CD4-positive, alpha-beta T cell (primary cell): ENCODE measurements around the gene SP6. TPM values are rescaled to one million over a fixed set of nuclear protein-coding genes. Genes with fewer than 3 reads are reported as not detected.
A peak's percentile ranks its signal among the peaks of the same experiment; 100 is the strongest.

ENCODE experiments used
- ATAC-seq: fragments of 200-7000 bp; cut with Tn5 transposase; one replicate; pipeline ENCODE4 v1.10.0; 2022; ENCODE audit warnings: mild to moderate bottlenecking; ENCODE audit not compliant: poor library complexity
- CTCF ChIA-PET: fragments of 350-600 bp; sonication (Branson Sonifier 250); formaldehyde crosslinking; loops from one replicate; lab custom pipeline; 2021; ENCODE audit warnings: antibody characterized with exemption, inconsistent platforms; lab: Charles Lee
- POLR2A ChIA-PET: fragments of 350-600 bp; sonication (Branson Sonifier 250); formaldehyde crosslinking; loops from one replicate; lab custom pipeline; 2021; ENCODE audit warnings: antibody characterized with exemption, inconsistent platforms; lab: Charles Lee
- DNase-seq, 14 experiments: peaks; one replicate each; pipeline ENCODE4 v3.0.0-alpha.2; 2013 to 2020; ENCODE audit warnings: mixed read lengths in 2 of 14
- H3K27ac ChIP-seq, 2 donors: one replicate each; pipeline versions ENCODE4 v1.5.1 to v1.7.0; 2013; ENCODE audit warnings: low read length in 2 of 2, low read depth in 1 of 2, mild to moderate bottlenecking in 1 of 2
- H3K27me3 ChIP-seq, 2 experiments: 1 replicate in 1 of 2; 2 replicates in 1 of 2; pipeline versions ENCODE4 v1.6.1 to v1.7.0; 2013; ENCODE audit warnings: low read length in 2 of 2, control low read depth in 1 of 2, mild to moderate bottlenecking in 1 of 2, moderate library complexity in 1 of 2; ENCODE audit not compliant: insufficient read depth in 2 of 2, control insufficient read depth in 1 of 2
- H3K36me3 ChIP-seq: one replicate; pipeline ENCODE4 v1.6.1; 2013; ENCODE audit warnings: low read length, control low read depth; ENCODE audit not compliant: insufficient read depth
- H3K4me1 ChIP-seq: one replicate; pipeline ENCODE4 v1.6.1; 2013; ENCODE audit warnings: low read length, control low read depth; ENCODE audit not compliant: insufficient read depth
- H3K4me3 ChIP-seq: one replicate; pipeline ENCODE4 v1.5.1; 2013; ENCODE audit warnings: mild to moderate bottlenecking, low read length, moderate library complexity
- H3K9me3 ChIP-seq, 2 experiments: 1 replicate in 1 of 2; 2 replicates in 1 of 2; pipeline versions ENCODE4 v1.6.1 to v1.7.0; 2013; ENCODE audit warnings: low read length in 2 of 2, mild to moderate bottlenecking in 2 of 2, control low read depth in 1 of 2, moderate library complexity in 1 of 2; ENCODE audit not compliant: control insufficient read depth in 1 of 2, insufficient read depth in 1 of 2
- H3K27ac Mint-ChIP-seq: one replicate; pipeline ENCODE4 v1.8.0; 2020; ENCODE audit warnings: mixed read lengths
- H3K27me3 Mint-ChIP-seq: one replicate; pipeline ENCODE4 v1.8.0; 2021; ENCODE audit warnings: mixed read lengths
- H3K36me3 Mint-ChIP-seq: one replicate; pipeline ENCODE4 v1.8.0; 2021; ENCODE audit warnings: low read depth, mixed read lengths
- H3K4me1 Mint-ChIP-seq: one replicate; pipeline ENCODE4 v1.8.0; 2021; ENCODE audit warnings: low read depth, mixed read lengths
- H3K4me3 Mint-ChIP-seq: one replicate; pipeline ENCODE4 v1.8.0; 2020; ENCODE audit warnings: mild to moderate bottlenecking, mixed read lengths
- H3K9me3 Mint-ChIP-seq: one replicate; pipeline ENCODE4 v1.8.0; 2020; ENCODE audit warnings: mixed read lengths
- intact Hi-C, 2 experiments: fragments of 100-400 bp; cut with DNase I in 1 of 2; cut with micrococcal nuclease in 1 of 2; formaldehyde crosslinking; loops; one replicate each; pipeline versions ENCODE4 v1.15.1 to v1.9.0; 2023 to 2025; cut with DNase I, micrococcal nuclease
- polyA plus RNA-seq, 2 donors: library from polyadenylated mRNA; unstranded; fragments of 120-200 nt; gene quantifications; one replicate each; pipeline ENCODE4 v1.2.1, GENCODE V29; 2013
- total RNA-seq, 174 experiments: library from RNA in 2 of 174; stranded (reverse) in 2 of 174; gene quantifications; one replicate each; pipeline ENCODE4 v1.2.3 and lab custom pipeline; 2021 to 2026
- TF ChIP-seq, protein P1 (sequence below): fragments of 200-600 bp; IDR thresholded peaks from one replicate; pipeline ENCODE4 v1.8.0; 2022; ENCODE audit warnings: antibody characterized with exemption, mild to moderate bottlenecking

The SP6 gene
- total RNA-seq (under 1 TPM; 0.17 to 0.27 TPM), total RNA-seq (lab: John Stamatoyannopoulos, UW) (0 to 1.0 (median 0.14) reads per million in 172 experiments)
- polyA plus RNA-seq (2013, experiment 1 of 2): 0.04 TPM
- polyA plus RNA-seq (2013, experiment 2 of 2): 0.08 TPM

DNA sequence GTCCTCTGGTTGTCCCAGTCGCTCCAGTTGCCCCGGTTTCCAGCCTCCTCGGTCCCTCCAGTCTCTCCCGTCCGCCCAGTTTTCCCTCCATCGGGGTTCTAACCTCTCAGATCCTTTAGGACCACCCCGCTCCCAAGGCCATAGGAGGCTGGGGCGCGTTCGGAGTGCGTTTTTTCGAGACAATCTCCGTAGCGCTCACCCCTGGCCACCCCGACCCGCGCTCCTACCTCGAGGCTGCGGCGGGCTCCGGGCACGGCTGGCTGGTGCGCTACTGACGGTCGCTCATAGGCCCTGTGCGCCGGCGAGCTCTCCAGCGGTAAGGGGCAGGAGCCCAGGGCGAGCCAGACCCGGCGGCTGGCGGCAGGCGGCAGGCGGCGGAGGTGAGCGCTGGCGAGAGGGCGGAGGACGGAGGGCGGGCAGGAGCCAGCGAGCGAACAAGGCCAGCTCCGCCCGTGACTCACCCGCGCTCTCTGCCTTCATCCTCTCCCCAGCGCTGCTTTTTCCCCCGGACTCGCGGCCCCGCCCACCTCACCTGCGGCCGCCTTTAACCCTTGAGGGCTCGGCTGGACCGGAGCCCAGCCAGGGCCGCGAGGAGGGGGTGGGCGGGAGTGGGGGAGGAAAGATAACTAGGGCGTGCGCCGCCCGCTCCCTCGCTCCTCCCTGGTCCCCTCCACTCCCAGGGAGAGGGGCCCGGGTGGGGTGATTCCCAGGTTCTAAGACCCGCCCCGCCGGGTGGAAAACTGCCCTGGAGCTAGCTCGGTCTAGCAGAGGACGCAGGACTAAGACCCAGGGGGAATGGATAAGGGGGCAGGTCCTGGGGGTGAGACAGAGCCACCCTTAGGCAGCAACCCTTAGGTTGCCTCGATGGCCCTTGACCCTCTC lies at the start of gene SP6:
Gene SP6, minus strand, starts transcription at position 472 of the 882 bp plus-strand sequence. CDS start 2,734 bp downstream, outside the sequence.
- H3K4me3 Mint-ChIP-seq: peak within 1 kb of the TSS; percentile 65
- POLR2A ChIA-PET: interaction anchor here (1.1 to 2.0 kb wide), 3 partner anchors 10 to 44 kb away, joined by 4 to 9 read pairs (median 5); partner anchors contain the start of genes SCRN2 and SP2
- peak; percentile 33 to 83 (median 64) for DNase-seq

DNA sequence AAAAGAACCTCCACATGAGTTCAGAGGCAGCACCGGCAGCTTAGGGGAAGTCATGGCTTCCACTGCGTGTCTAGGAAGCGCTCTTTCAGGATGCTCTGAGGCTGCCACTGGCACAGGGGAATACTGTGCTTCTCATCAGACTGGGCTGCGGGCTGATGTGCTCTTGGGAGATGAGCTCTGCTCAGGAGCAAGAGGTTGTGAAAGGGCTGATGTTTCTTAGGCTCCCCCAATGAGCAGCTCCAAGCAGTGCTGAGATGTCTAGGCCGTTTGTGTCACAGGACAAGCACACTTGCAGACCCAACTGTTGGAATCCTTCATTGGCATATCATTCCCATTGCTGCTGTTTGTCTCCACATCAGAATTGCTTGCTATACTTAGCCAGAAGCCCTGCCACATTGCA lies 48.7 kb upstream of the SP6 start:
- peaks cover 40% of the 10 kb centered on the region for H3K36me3 ChIP-seq
- intact Hi-C loops: loop anchor here in 1 of 2 experiments (5.0 kb wide), 2 partner anchors 208 to 247 kb away; partner anchors contain the start of gene SNX11
- peaks cover 75% of the 10 kb centered on the region for H3K36me3 Mint-ChIP-seq
- no peak overlapping the region for H3K4me3 ChIP-seq
- H3K9me3 Mint-ChIP-seq: no peaks in the 10 kb centered on the region
- ChIA-PET CTCF (no interaction called here), POLR2A (no interaction called here)
- H3K27me3 Mint-ChIP-seq: no peaks in the 10 kb centered on the region
- H3K4me1 Mint-ChIP-seq: peaks cover 68% of the 10 kb centered on the region
- H3K4me1 ChIP-seq: peaks cover 33% of the 10 kb centered on the region
- ATAC-seq (no peak), DNase-seq (no peak)
- H3K4me3 Mint-ChIP-seq: peak overlapping the region; percentile 40
- H3K9me3 ChIP-seq: no peaks in the 10 kb centered on the region
- no peak overlapping the region for H3K27ac ChIP-seq
- peak overlapping the region; percentile 28 for H3K27ac Mint-ChIP-seq
- TF ChIP-seq, protein P1, sequence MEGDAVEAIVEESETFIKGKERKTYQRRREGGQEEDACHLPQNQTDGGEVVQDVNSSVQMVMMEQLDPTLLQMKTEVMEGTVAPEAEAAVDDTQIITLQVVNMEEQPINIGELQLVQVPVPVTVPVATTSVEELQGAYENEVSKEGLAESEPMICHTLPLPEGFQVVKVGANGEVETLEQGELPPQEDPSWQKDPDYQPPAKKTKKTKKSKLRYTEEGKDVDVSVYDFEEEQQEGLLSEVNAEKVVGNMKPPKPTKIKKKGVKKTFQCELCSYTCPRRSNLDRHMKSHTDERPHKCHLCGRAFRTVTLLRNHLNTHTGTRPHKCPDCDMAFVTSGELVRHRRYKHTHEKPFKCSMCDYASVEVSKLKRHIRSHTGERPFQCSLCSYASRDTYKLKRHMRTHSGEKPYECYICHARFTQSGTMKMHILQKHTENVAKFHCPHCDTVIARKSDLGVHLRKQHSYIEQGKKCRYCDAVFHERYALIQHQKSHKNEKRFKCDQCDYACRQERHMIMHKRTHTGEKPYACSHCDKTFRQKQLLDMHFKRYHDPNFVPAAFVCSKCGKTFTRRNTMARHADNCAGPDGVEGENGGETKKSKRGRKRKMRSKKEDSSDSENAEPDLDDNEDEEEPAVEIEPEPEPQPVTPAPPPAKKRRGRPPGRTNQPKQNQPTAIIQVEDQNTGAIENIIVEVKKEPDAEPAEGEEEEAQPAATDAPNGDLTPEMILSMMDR: no peak
- H3K27me3 ChIP-seq: no peaks in the 10 kb centered on the region

More for the DNA sequence above, at the start of gene SP6:
- CTCF ChIA-PET: interaction anchor here (1.2 to 2.1 kb wide), 3 partner anchors 10 to 118 kb away, joined by 3 to 6 read pairs (median 6); partner anchors contain the start of genes SCRN2 and TBX21
- Mint-ChIP-seq H3K4me1 (peaks cover 24% of the 10 kb centered on the region), H3K27ac (no peak within 1 kb of the TSS), H3K27me3 (peaks cover 87% of the 10 kb centered on the region), H3K9me3 (no peaks in the 10 kb centered on the region), H3K36me3 (no peaks in the 10 kb centered on the region)
- intact Hi-C loops: no loop called here
- peaks cover 0 to 13% of the 10 kb centered on the region in 2 experiments for H3K9me3 ChIP-seq
- H3K36me3 ChIP-seq: no peaks in the 10 kb centered on the region
- peaks cover 71 to 88% of the 10 kb centered on the region in 2 experiments for H3K27me3 ChIP-seq
- H3K4me1 ChIP-seq: peaks cover 46% of the 10 kb centered on the region
- TF ChIP-seq, protein P1: no peak
- peak within 1 kb of the TSS; percentile 35 for H3K4me3 ChIP-seq
- ATAC-seq: peak; percentile 82
- no peak within 1 kb of the TSS for H3K27ac ChIP-seq

DNA sequence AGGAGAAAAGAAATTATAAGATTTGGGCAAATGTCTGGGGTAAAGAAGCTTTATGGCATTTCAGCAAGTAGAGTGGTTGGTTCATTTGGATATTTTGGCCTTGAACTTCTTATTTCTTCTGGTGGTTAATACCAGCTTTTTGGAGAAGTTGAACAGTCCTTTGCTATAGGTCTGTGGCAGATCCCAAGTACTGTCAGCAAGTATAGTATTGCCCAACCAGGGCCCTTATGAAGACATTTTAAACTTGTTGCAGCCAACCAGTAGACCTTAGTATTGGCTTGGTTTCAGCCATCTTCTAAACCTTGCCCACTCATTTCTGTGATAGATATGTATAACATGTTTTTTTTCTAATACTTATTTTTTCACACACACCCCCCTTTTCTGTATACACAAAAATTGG lies 47.3 kb upstream of the SP6 start:
- no peaks in the 10 kb centered on the region for H3K27me3 Mint-ChIP-seq
- CTCF ChIA-PET: no interaction called here
- Histone ChIP-seq H3K36me3 (peaks cover 39% of the 10 kb centered on the region), H3K27me3 (no peaks in the 10 kb centered on the region), H3K4me1 (peaks cover 38% of the 10 kb centered on the region), H3K27ac (no peak overlapping the region), H3K4me3 (no peak overlapping the region), H3K9me3 (no peaks in the 10 kb centered on the region)
- H3K4me1 Mint-ChIP-seq: peaks cover 68% of the 10 kb centered on the region
- H3K4me3 Mint-ChIP-seq: peak overlapping the region; percentile 96
- POLR2A ChIA-PET: no interaction called here
- no peaks in the 10 kb centered on the region for H3K9me3 Mint-ChIP-seq
- H3K36me3 Mint-ChIP-seq: peaks cover 70% of the 10 kb centered on the region
- no peak for DNase-seq
- no peak overlapping the region for H3K27ac Mint-ChIP-seq
- intact Hi-C loops: loop anchor here in 1 of 2 experiments (5.0 kb wide), 2 partner anchors 209 to 246 kb away; partner anchors contain the start of gene SNX11
- no peak for ATAC-seq
- TF ChIP-seq, protein P1: no peak
